ENCODE measurements around the gene DLGAP4.

GRCh38 chr20:36496707-36497669, 190.8 kb downstream of the DLGAP4 start:
- TF ChIP-seq PKNOX1 (IDR thresholded peaks at IDR 0.05) (no peak), ZNF384 (IDR thresholded peaks at IDR 0.05) (no peak), SUZ12 (IDR thresholded peaks at IDR 0.05) (no peak), HDGF (IDR thresholded peaks at IDR 0.05; ENCODE audit: borderline replicate concordance) (no peak), FOXA1 (IDR thresholded peaks at IDR 0.05) (no peak), LEF1 (IDR thresholded peaks at IDR 0.05; ENCODE audit: borderline replicate concordance) (no peak), ELF4 (IDR thresholded peaks at IDR 0.05) (no peak), FOXM1 (IDR thresholded peaks at IDR 0.05; ENCODE audit: borderline replicate concordance) (no peak), L3MBTL2 (conservative IDR thresholded peaks at IDR 0.05) (no peak), NFRKB (IDR thresholded peaks at IDR 0.05) (no peak), SP1 (IDR thresholded peaks at IDR 0.05) (no peak)
